Ovary (tissue), 3 donors: ENCODE measurements around the gene CWF19L2.

Experiments used
- EP300 ChIP-seq: sonication (generic); formaldehyde crosslinking; IDR thresholded peaks from one replicate; pipeline ENCODE4 v1.6.1; 2017; ENCODE audit warnings: antibody characterized with exemption
- TF ChIP-seq, protein P1 (sequence below), 3 donors: fragments of 450-650 bp in 2 of 3; fragments of 200-600 bp in 1 of 3; IDR thresholded peaks; one replicate each; pipeline versions ENCODE4 v1.5.1 to v1.8.0; 2016 to 2022; ENCODE audit warnings: antibody characterized with exemption in 3 of 3, mild to moderate bottlenecking in 1 of 3
- donor health status: DM: no; HTN: no; CAD: no.

DNA sequence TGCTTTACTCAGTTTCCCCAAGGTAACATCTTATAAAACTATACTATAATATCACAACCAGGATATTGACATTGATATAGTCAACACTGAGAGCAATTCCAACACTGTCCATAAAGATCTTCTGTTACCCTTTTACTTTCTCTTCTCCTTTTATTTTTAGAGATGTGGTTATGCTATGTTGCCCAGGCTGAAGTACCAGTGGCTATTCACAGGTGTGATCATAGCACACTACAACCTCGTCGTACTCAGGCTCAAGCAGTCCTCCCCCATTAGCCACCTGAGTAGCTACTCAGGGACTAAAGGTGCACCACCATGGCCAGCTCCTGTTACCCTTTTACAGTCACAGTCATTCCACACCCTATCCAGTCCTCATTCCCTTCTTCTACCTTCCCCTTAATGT, 119.7 kb downstream of the CWF19L2 start:
- no peak for TF ChIP-seq EP300
- TF ChIP-seq, protein P1, sequence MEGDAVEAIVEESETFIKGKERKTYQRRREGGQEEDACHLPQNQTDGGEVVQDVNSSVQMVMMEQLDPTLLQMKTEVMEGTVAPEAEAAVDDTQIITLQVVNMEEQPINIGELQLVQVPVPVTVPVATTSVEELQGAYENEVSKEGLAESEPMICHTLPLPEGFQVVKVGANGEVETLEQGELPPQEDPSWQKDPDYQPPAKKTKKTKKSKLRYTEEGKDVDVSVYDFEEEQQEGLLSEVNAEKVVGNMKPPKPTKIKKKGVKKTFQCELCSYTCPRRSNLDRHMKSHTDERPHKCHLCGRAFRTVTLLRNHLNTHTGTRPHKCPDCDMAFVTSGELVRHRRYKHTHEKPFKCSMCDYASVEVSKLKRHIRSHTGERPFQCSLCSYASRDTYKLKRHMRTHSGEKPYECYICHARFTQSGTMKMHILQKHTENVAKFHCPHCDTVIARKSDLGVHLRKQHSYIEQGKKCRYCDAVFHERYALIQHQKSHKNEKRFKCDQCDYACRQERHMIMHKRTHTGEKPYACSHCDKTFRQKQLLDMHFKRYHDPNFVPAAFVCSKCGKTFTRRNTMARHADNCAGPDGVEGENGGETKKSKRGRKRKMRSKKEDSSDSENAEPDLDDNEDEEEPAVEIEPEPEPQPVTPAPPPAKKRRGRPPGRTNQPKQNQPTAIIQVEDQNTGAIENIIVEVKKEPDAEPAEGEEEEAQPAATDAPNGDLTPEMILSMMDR (IDR thresholded peaks at IDR 0.05) = no peak
